Adrenal gland (tissue), 12 donors: ENCODE data around the gene C8A. TPM values are rescaled to one million over a fixed set of nuclear protein-coding genes. Genes with fewer than 3 reads are reported as not detected.

Experiments used
- DNase-seq, 7 donors: peaks; one replicate each; pipeline ENCODE4 v3.0.0-alpha.2; 2019 to 2020
- H3K27ac ChIP-seq, 5 donors: fragments of 200-600 bp; sonication (generic) in 4 of 5; 1 replicate in 3 of 5; 2 replicates in 2 of 5; pipeline versions ENCODE4 v1.5.1 to v1.8.0; 2016 to 2020; ENCODE audit warnings: mild to moderate bottlenecking in 1 of 5
- H3K27me3 ChIP-seq: fragments of 200-600 bp; 2 replicates; pipeline ENCODE4 v1.8.0; 2021
- H3K36me3 ChIP-seq, 2 donors: fragments of 200-600 bp; replicated peaks in 1 of 2; 1 replicate in 1 of 2; 2 replicates in 1 of 2; pipeline versions ENCODE4 v1.5.1 to v1.8.0; 2018 to 2022
- H3K4me1 ChIP-seq, 2 donors: fragments of 200-600 bp; replicated peaks in 1 of 2; 1 replicate in 1 of 2; 2 replicates in 1 of 2; pipeline versions ENCODE4 v1.5.1 to v1.8.0; 2018 to 2021
- H3K4me3 ChIP-seq, 4 donors: fragments of 200-600 bp; sonication (generic) in 3 of 4; one replicate each; pipeline ENCODE4 v1.5.1; 2016 to 2018
- H3K9me3 ChIP-seq, 3 donors: fragments of 200-600 bp; sonication (generic) in 1 of 3; replicated peaks in 1 of 3; 1 replicate in 2 of 3; 2 replicates in 1 of 3; pipeline versions ENCODE4 v1.5.1 to v1.8.0; 2016 to 2021
- CTCF ChIP-seq, 6 experiments: fragments of 450-650 bp in 4 of 6; fragments of 200-600 bp in 2 of 6; sonication (generic) in 1 of 6; IDR thresholded peaks; 1 replicate in 5 of 6; 2 replicates in 1 of 6; pipeline versions ENCODE4 v1.5.1 to v1.8.0; 2016 to 2021; ENCODE audit warnings: antibody characterized with exemption in 6 of 6, mild to moderate bottlenecking in 2 of 6, moderate library complexity in 1 of 6
- POLR2A ChIP-seq, 2 donors: fragments of 450-650 bp; IDR thresholded peaks; one replicate each; pipeline ENCODE4 v1.6.1; 2017; ENCODE audit warnings: antibody characterized with exemption in 2 of 2, mild to moderate bottlenecking in 2 of 2, moderate library complexity in 1 of 2
- whole genome bisulfite sequencing, 4 donors: extraction: QIAGEN DNeasy Blood & Tissue Kit in 2 of 4; methylation state at CpG; one replicate each; pipeline versions ENCODE4 v1.1.5 to v1.1.7; 2013 to 2017; 5-methylcytosine and 5-hydroxymethylcytosine counted together
- intact Hi-C, 2 donors: fragments of 100-400 bp; cut with DNase I; formaldehyde crosslinking; loops; one replicate each; pipeline versions ENCODE4 v1.14.1 to v1.15.0; 2022 to 2023
- polyA plus RNA-seq, 3 donors: library from polyadenylated mRNA; stranded (reverse); fragments of 200-250 nt in 2 of 3; fragments of 350-450 nt in 1 of 3; fragmentation: Illumina TruSeq in 1 of 3; extraction: RNeasy Lipid Tissue Mini Kit (QIAGEN cat#74804) in 1 of 3; gene quantifications; one replicate each; pipeline ENCODE4 v1.2.3, GENCODE V29; 2013 to 2014
- total RNA-seq, 9 donors: library from RNA; depleted of rRNA in 4 of 9; stranded (reverse); fragments of >200 nt in 4 of 9; fragments of 120-200 nt in 1 of 9; fragmentation: NEBNext Ultra II Directional in 1 of 9; extraction: Animal tissue kit (Norgen Biotek cat#: 25700) in 1 of 9; gene quantifications; one replicate each; pipeline versions ENCODE4 v1.1.0 to v1.2.4, GENCODE V29; 2013 to 2023
- donor health status: healthy with polysubstance abuse.
- donor health status: Bipolar disorder and iron deficiency.
- donor health status: DM: yes; HTN: yes; CAD: no.
- donor health status: DM: no; HTN: no; CAD: no.
- donor health status: DM: no; HTN: no; CAD: no.
- donor health status: DM: yes; HTN: yes; CAD: no.

Gene C8A
- total and polyA plus RNA-seq, 12 donors = 0.07 TPM; not detected in 10

- Histone ChIP-seq H3K9me3 (no peaks in the 10 kb centered on the region), H3K36me3 (no peaks in the 10 kb centered on the region), H3K27me3 (no peaks in the 10 kb centered on the region), H3K4me1 (no peaks in the 10 kb centered on the region), H3K27ac (no peak overlapping the region), H3K4me3 (no peak overlapping the region)
- intact Hi-C loops = no loop called here
- DNase-seq = no peak
- 75 to 86% (median 84%) methylated on average over 1 of the region's 1 CpG for WGBS, 4 donors
- TF ChIP-seq POLR2A (IDR thresholded peaks at IDR 0.05) (no peak), CTCF (IDR thresholded peaks at IDR 0.05) (no peak)
These were observed 112.1 kb downstream of the C8A start for GRCh38 chr1:56966698-56966999.

GRCh38 chr1:56967355-56967754 lies 112.8 kb downstream of the C8A start:
- intact Hi-C loops = no loop called here
- 66 to 78% (median 70%) methylated on average over 3 of the region's 3 CpGs for WGBS, 4 donors
- TF ChIP-seq POLR2A (IDR thresholded peaks at IDR 0.05) (no peak), CTCF (IDR thresholded peaks at IDR 0.05) (no peak)
- no peaks in the 10 kb centered on the region for H3K4me1 ChIP-seq
- no peaks in the 10 kb centered on the region for H3K36me3 ChIP-seq
- no peaks in the 10 kb centered on the region for H3K9me3 ChIP-seq
- H3K27me3 ChIP-seq = no peaks in the 10 kb centered on the region
- no peak overlapping the region for H3K27ac ChIP-seq
- no peak for DNase-seq
- H3K4me3 ChIP-seq = no peak overlapping the region

Other genes with a start within 250 kb of the C8A start
- 1 to 10 TPM in 8 of 9 donors, under 1 TPM in 1; 0.93 to 7.6 (median 1.6) TPM for gene PRKAA2, start 209.5 kb upstream of the C8A start, total RNA-seq
- under 1 TPM; 0.74 to 0.90 (median 0.88) TPM for gene PRKAA2, start 209.5 kb upstream of the C8A start, polyA plus RNA-seq
- gene FYB2, start 35.4 kb upstream of the C8A start, total RNA-seq = not detected
- gene FYB2, start 35.4 kb upstream of the C8A start, polyA plus RNA-seq = not detected
- not detected for gene C8B, start 111.2 kb downstream of the C8A start, total RNA-seq
- gene C8B, start 111.2 kb downstream of the C8A start, polyA plus RNA-seq = under 1 TPM in 1 of 3 donors, not detected in 2; 0.03 TPM